Mesothelial cell of epicardium (in vitro differentiated cells): Measurements from ENCODE around the gene PCDH8. TPM values are rescaled to one million over a fixed set of nuclear protein-coding genes. Genes with fewer than 3 reads are reported as not detected.
"Not testable (repeated sequence)": the region's sequence is repeated elsewhere in the genome, so short reads cannot be mapped to it uniquely, and the experiment has no call there.

Source experiments
- DNase-seq, 2 experiments: peaks; one replicate each; pipeline ENCODE4 v3.0.0; 2021; ENCODE audit warnings: low spot score in 2 of 2; ENCODE audit not compliant: unreplicated experiment in 2 of 2
- H3K27ac Mint-ChIP-seq: 2 replicates; pipeline ENCODE4 v1.8.0; 2021; ENCODE audit warnings: mixed read lengths
- H3K27me3 Mint-ChIP-seq: 2 replicates; pipeline ENCODE4 v1.8.0; 2021; ENCODE audit warnings: low read depth, mixed read lengths
- H3K36me3 Mint-ChIP-seq: 2 replicates; pipeline ENCODE4 v1.8.0; 2021; ENCODE audit warnings: mixed read lengths
- H3K4me1 Mint-ChIP-seq: 2 replicates; pipeline ENCODE4 v1.8.0; 2021; ENCODE audit warnings: mixed read lengths
- H3K4me3 Mint-ChIP-seq: 2 replicates; pipeline ENCODE4 v1.8.0; 2021; ENCODE audit warnings: mild to moderate bottlenecking, moderate library complexity, mixed read lengths
- H3K9me3 Mint-ChIP-seq: 2 replicates; pipeline ENCODE4 v1.8.0; 2021; ENCODE audit warnings: mixed read lengths
- CTCF ChIP-seq: fragments of 200-600 bp; sonication (generic); IDR thresholded peaks from one replicate; pipeline ENCODE4 v1.5.0; 2021; ENCODE audit warnings: antibody characterized with exemption; ENCODE audit not compliant: unreplicated experiment
- total RNA-seq: library from RNA; stranded (reverse); gene quantifications from 3 replicates; pipeline ENCODE4 v1.2.1, GENCODE V29; 2021

The PCDH8 gene
- total RNA-seq, 1 donor from 2014 or later: 0.25 TPM

GRCh38 chr13:52832313-52832712 is 16.1 kb downstream of the PCDH8 start:
- H3K27me3 Mint-ChIP-seq: peaks cover 34% of the 10 kb centered on the region
- H3K4me3 Mint-ChIP-seq: no peak overlapping the region
- H3K9me3 Mint-ChIP-seq: no peaks in the 10 kb centered on the region
- H3K36me3 Mint-ChIP-seq: no peaks in the 10 kb centered on the region
- no peaks in the 10 kb centered on the region for H3K4me1 Mint-ChIP-seq
- no peak for TF ChIP-seq CTCF
- no peak for DNase-seq
- H3K27ac Mint-ChIP-seq: no peak overlapping the region

GRCh38 chr13:52830946-52831345 is 17.5 kb downstream of the PCDH8 start:
- Mint-ChIP-seq H3K4me3 (no peak overlapping the region), H3K27me3 (peaks cover 36% of the 10 kb centered on the region), H3K4me1 (no peaks in the 10 kb centered on the region), H3K9me3 (no peaks in the 10 kb centered on the region), H3K36me3 (no peaks in the 10 kb centered on the region), H3K27ac (no peak overlapping the region)
- TF ChIP-seq CTCF: no peak
- no peak for DNase-seq

GRCh38 chr13:52827839-52828238 is 20.6 kb downstream of the PCDH8 start:
- Mint-ChIP-seq H3K36me3 (no peaks in the 10 kb centered on the region), H3K4me3 (no peak overlapping the region), H3K27ac (no peak overlapping the region), H3K4me1 (no peaks in the 10 kb centered on the region), H3K9me3 (no peaks in the 10 kb centered on the region), H3K27me3 (peaks cover 27% of the 10 kb centered on the region)
- no peak for TF ChIP-seq CTCF
- no peak for DNase-seq

- H3K27me3 Mint-ChIP-seq: peaks cover 21% of the 10 kb centered on the region
- H3K36me3 Mint-ChIP-seq, H3K27ac Mint-ChIP-seq, H3K4me1 Mint-ChIP-seq, DNase-seq, H3K4me3 Mint-ChIP-seq, H3K9me3 Mint-ChIP-seq: not testable (repeated sequence)
Measured at GRCh38 chr13:52817886-52818285, 30.6 kb downstream of the PCDH8 start.

GRCh38 chr13:52815330-52815729 is 33.1 kb downstream of the PCDH8 start:
- Mint-ChIP-seq H3K4me1 (peaks cover 9% of the 10 kb centered on the region), H3K9me3 (no peaks in the 10 kb centered on the region), H3K27ac (no peak overlapping the region), H3K4me3 (no peak overlapping the region), H3K36me3 (no peaks in the 10 kb centered on the region), H3K27me3 (peaks cover 6% of the 10 kb centered on the region)
- no peak for TF ChIP-seq CTCF
- no peak for DNase-seq

- no peak for DNase-seq
- Mint-ChIP-seq H3K9me3 (no peaks in the 10 kb centered on the region), H3K4me1 (peaks cover 21% of the 10 kb centered on the region), H3K27ac (no peak overlapping the region), H3K27me3 (no peaks in the 10 kb centered on the region), H3K36me3 (no peaks in the 10 kb centered on the region), H3K4me3 (no peak overlapping the region)
- no peak for TF ChIP-seq CTCF
Measured at GRCh38 chr13:52812941-52813340, 35.5 kb downstream of the PCDH8 start.
